ENCODE results near the gene TMEM151A.

DNA sequence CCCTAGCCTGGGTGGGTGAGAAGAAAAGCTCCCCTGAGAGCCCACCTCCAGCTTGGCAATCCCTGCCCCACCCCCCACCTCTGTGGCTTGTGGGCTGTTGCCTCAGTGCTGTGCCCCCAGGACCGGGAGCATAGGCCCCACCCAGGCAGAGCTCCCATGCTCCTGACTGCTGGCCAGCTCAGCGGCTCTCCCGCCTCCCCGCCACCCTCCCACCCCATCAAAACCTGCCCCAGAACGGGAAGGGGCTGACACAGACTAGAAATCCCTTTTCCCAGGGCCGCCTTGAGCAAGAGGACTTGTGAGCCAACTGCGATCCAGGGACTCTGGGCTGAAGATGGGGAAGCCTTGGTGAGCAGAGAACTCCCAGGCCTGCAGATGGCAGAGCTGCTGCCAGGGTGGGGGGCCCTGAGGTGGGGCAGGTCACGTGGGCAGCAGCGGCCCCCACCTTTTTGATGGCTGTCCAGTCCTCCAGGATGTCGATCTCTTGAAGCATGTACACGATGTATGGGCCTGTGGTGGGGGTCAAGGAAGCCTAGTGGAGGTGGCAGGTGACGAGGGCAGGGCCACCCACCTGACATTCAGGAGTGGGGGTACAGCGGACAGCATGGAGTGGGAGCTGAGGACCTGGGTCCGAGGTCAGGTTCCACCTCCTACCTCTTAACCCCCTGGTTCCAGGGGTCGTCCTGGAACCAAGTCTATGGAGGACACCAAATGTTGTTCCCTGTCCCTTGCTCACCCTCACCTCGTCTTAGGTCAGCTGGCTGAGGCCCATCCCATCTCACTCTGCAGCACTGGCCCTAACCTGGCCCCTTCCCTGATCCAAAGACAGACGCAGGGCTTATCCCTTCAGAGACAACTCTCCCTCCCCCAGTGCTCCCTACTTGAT lies 46.8 kb downstream of the TMEM151A start:
- TF ChIP-seq, protein P1, sequence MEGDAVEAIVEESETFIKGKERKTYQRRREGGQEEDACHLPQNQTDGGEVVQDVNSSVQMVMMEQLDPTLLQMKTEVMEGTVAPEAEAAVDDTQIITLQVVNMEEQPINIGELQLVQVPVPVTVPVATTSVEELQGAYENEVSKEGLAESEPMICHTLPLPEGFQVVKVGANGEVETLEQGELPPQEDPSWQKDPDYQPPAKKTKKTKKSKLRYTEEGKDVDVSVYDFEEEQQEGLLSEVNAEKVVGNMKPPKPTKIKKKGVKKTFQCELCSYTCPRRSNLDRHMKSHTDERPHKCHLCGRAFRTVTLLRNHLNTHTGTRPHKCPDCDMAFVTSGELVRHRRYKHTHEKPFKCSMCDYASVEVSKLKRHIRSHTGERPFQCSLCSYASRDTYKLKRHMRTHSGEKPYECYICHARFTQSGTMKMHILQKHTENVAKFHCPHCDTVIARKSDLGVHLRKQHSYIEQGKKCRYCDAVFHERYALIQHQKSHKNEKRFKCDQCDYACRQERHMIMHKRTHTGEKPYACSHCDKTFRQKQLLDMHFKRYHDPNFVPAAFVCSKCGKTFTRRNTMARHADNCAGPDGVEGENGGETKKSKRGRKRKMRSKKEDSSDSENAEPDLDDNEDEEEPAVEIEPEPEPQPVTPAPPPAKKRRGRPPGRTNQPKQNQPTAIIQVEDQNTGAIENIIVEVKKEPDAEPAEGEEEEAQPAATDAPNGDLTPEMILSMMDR (IDR thresholded peaks at IDR 0.05) = no peak
- TF ChIP-seq POLR2A (IDR thresholded peaks at IDR 0.05) = no peak
